IMR-90 (cell line): ENCODE measurements around the gene PGGHG. TPM values are rescaled to one million over a fixed set of nuclear protein-coding genes. Genes with fewer than 3 reads are reported as not detected.

Source experiments
- ATAC-seq: fragments of 200-7000 bp; cut with Tn5 transposase; 2 replicates; pipeline ENCODE4 v1.9.1; 2020; ENCODE audit warnings: low read depth, mild to moderate bottlenecking, moderate library complexity
- BruUV-seq: library from RNA; stranded (reverse); fragments of 400-500 nt; replicated peaks from 2 replicates; lab custom pipeline; 2021; lab: Mats Ljungman, UMichigan
- CTCF ChIA-PET: fragments of 300-600 bp; formaldehyde crosslinking; extraction: SDS; loops from one replicate; lab custom pipeline; 2021; ENCODE audit warnings: antibody characterized with exemption; lab: Yijun Ruan, JAX
- POLR2A ChIA-PET: fragments of 300-600 bp; sonication (Branson Sonifier 250); formaldehyde crosslinking; loops from one replicate; lab custom pipeline; 2022; ENCODE audit warnings: antibody characterized with exemption; ENCODE audit not compliant: unreplicated experiment; lab: Charles Lee
- DNase-seq: peaks from one replicate; pipeline ENCODE4 v3.0.0; 2013
- H2AFZ ChIP-seq: replicated peaks from 2 replicates; pipeline ENCODE3; 2013; ENCODE audit warnings: low read length, mild to moderate bottlenecking; ENCODE audit not compliant: poor library complexity
- H2AK5ac ChIP-seq: 2 replicates; pipeline ENCODE4 v1.6.1; 2013; ENCODE audit warnings: low read depth, low read length, inconsistent platforms
- H2AK9ac ChIP-seq: replicated peaks from 2 replicates; pipeline ENCODE3; 2013; ENCODE audit warnings: mild to moderate bottlenecking, low read depth, low read length, moderate library complexity; ENCODE audit not compliant: poor library complexity
- H2BK120ac ChIP-seq: 2 replicates; pipeline ENCODE4 v1.6.1; 2013; ENCODE audit warnings: low read depth, low read length, inconsistent platforms
- H2BK15ac ChIP-seq: 3 replicates; pipeline ENCODE4 v1.6.1; 2013; ENCODE audit warnings: low read depth, low read length, inconsistent platforms
- H2BK20ac ChIP-seq: 2 replicates; pipeline ENCODE4 v1.6.1; 2013; ENCODE audit warnings: low read depth, mild to moderate bottlenecking, inconsistent platforms, low read length, moderate library complexity
- H2BK5ac ChIP-seq: 2 replicates; pipeline ENCODE4 v1.6.1; 2013; ENCODE audit warnings: mild to moderate bottlenecking, low read depth, low read length, inconsistent platforms; ENCODE audit not compliant: poor library complexity, severe bottlenecking
- H3K14ac ChIP-seq: replicated peaks from 2 replicates; pipeline ENCODE4 v1.6.1; 2013; ENCODE audit warnings: low read depth, low read length, inconsistent platforms
- H3K18ac ChIP-seq: 2 replicates; pipeline ENCODE4 v1.6.1; 2013; ENCODE audit warnings: low read depth, low read length, control low read depth
- H3K23ac ChIP-seq: 2 replicates; pipeline ENCODE4 v1.6.1; 2013; ENCODE audit warnings: low read depth, low read length, inconsistent platforms
- H3K27ac ChIP-seq: 2 replicates; pipeline ENCODE4 v1.5.1; 2013; ENCODE audit warnings: mild to moderate bottlenecking, control low read depth, low read length; ENCODE audit not compliant: insufficient read depth
- H3K27me3 ChIP-seq: 2 replicates; pipeline ENCODE4 v1.6.1; 2013; ENCODE audit warnings: low read length; ENCODE audit not compliant: control insufficient read depth, insufficient read depth
- H3K36me3 ChIP-seq: 2 replicates; pipeline ENCODE4 v1.6.1; 2013; ENCODE audit warnings: low read length, mixed read lengths; ENCODE audit not compliant: control insufficient read depth, insufficient read depth
- H3K4ac ChIP-seq: 2 replicates; pipeline ENCODE4 v1.6.1; 2013; ENCODE audit warnings: low read depth, low read length, inconsistent platforms
- H3K4me1 ChIP-seq: 2 replicates; pipeline ENCODE4 v1.6.1; 2013; ENCODE audit warnings: low read length, mixed read lengths; ENCODE audit not compliant: control insufficient read depth, insufficient read depth
- H3K4me2 ChIP-seq: 2 replicates; pipeline ENCODE4 v1.6.1; 2013; ENCODE audit warnings: low read depth, mild to moderate bottlenecking, control low read depth, low read length, moderate library complexity
- H3K4me3 ChIP-seq: 2 replicates; pipeline ENCODE4 v1.5.1; 2013; ENCODE audit warnings: low read depth, mild to moderate bottlenecking, control low read depth, low read length, moderate library complexity; ENCODE audit not compliant: insufficient read depth
- H3K56ac ChIP-seq: 2 replicates; pipeline ENCODE4 v1.6.1; 2013; ENCODE audit warnings: low read length, inconsistent platforms; ENCODE audit not compliant: insufficient read depth; ENCODE audit errors: extremely low read depth
- H3K79me1 ChIP-seq, 2 experiments: 2 replicates each; pipeline ENCODE4 v1.6.1; 2013; ENCODE audit warnings: low read length in 2 of 2, inconsistent platforms in 1 of 2, low read depth in 1 of 2
- H3K9ac ChIP-seq: 2 replicates; pipeline ENCODE4 v1.6.1; 2013; ENCODE audit warnings: low read depth, low read length, control low read depth
- H3K9me1 ChIP-seq: 2 replicates; pipeline ENCODE4 v1.6.1; 2013; ENCODE audit warnings: low read length, inconsistent platforms; ENCODE audit not compliant: insufficient read depth
- H3K9me3 ChIP-seq: 2 replicates; pipeline ENCODE4 v1.6.1; 2013; ENCODE audit warnings: low read length; ENCODE audit not compliant: control insufficient read depth, insufficient read depth
- H4K20me1 ChIP-seq: 2 replicates; pipeline ENCODE4 v1.6.1; 2013; ENCODE audit warnings: low read length, inconsistent platforms; ENCODE audit not compliant: insufficient read depth
- H4K5ac ChIP-seq: 2 replicates; pipeline ENCODE4 v1.6.1; 2013; ENCODE audit warnings: mild to moderate bottlenecking, low read depth, low read length, control low read depth
- H4K8ac ChIP-seq, 2 experiments: 2 replicates each; pipeline ENCODE4 v1.6.1; 2013; ENCODE audit warnings: low read depth in 2 of 2, low read length in 2 of 2, control low read depth in 1 of 2, inconsistent platforms in 1 of 2
- H4K91ac ChIP-seq: 2 replicates; pipeline ENCODE4 v1.6.1; 2013; ENCODE audit warnings: low read depth, low read length, inconsistent platforms; ENCODE audit not compliant: insufficient read depth
- NFE2L2 ChIP-seq: fragments of 150-350 bp; IDR thresholded peaks from 2 replicates; pipeline ENCODE4 v1.6.1; 2016; ENCODE audit warnings: low read depth, mild to moderate bottlenecking, low read length
- POLR2A ChIP-seq: IDR thresholded peaks from 2 replicates; pipeline ENCODE4 v1.6.1; 2012; ENCODE audit warnings: mild to moderate bottlenecking, low read depth, low read length
- RCOR1 ChIP-seq: IDR thresholded peaks from 2 replicates; pipeline ENCODE4 v1.6.1; 2012; ENCODE audit warnings: mild to moderate bottlenecking, low read length, improper control_type of control experiment; ENCODE audit not compliant: insufficient replicate concordance
- RFX5 ChIP-seq: IDR thresholded peaks from 2 replicates; pipeline ENCODE4 v1.8.0; 2012; ENCODE audit warnings: low read depth, mild to moderate bottlenecking, low read length, moderate library complexity
- USF2 ChIP-seq: fragments of 150-350 bp; IDR thresholded peaks from 2 replicates; pipeline ENCODE4 v1.6.1; 2017; ENCODE audit warnings: mild to moderate bottlenecking, antibody characterized with exemption, low read length, low read depth
- WGBS, 2 experiments: methylation state at CpG; one replicate each; pipeline versions ENCODE4 v1.1.5 to v1.1.7; 2013; ENCODE audit warnings: missing lambda C conversion rate in 2 of 2; ENCODE audit not compliant: insufficient read length in 1 of 2; ENCODE audit errors: extremely low coverage in 2 of 2; 5-methylcytosine and 5-hydroxymethylcytosine counted together
- dilution Hi-C: fragments of 300-500 bp; cut with HindIII; formaldehyde crosslinking; loops from one replicate; pipeline ENCODE4 v1.14.3; 2018; ENCODE audit warnings: low sequenced_read_pairs; ENCODE audit not compliant: unreplicated experiment
- in situ Hi-C: fragments of 300-500 bp; cut with MboI; formaldehyde crosslinking; loops from 3 replicates; pipeline ENCODE4 v1.14.3; 2019; ENCODE audit warnings: low sequenced_read_pairs, inconsistent platforms, mixed read lengths
- intact Hi-C: fragments of 100-400 bp; cut with micrococcal nuclease; formaldehyde crosslinking; loops from 2 replicates; pipeline ENCODE4 v1.10.0; 2022
- polyA plus RNA-seq, 3 experiments: library from polyadenylated mRNA; depleted of rRNA; stranded (reverse); fragments of >200 nt; gene quantifications; 2 replicates each; pipeline ENCODE4 v1.2.3, GENCODE V29; 2012; ENCODE audit warnings: low replicate concordance in 1 of 3
- total RNA-seq: library from RNA; depleted of rRNA; stranded (reverse); fragments of >200 nt; gene quantifications from 2 replicates; pipeline ENCODE4 v1.2.3, GENCODE V29; 2012
- TF ChIP-seq, protein P1 (sequence below): conservative IDR thresholded peaks from 2 replicates; pipeline ENCODE4 v1.5.1; 2012; ENCODE audit warnings: mild to moderate bottlenecking, low read depth, low read length, improper control_type of control experiment

The PGGHG gene
- total and polyA plus RNA-seq, 2 of the 4 experiments (the other 2 are of a cell fraction) = 1.8 to 17.0 TPM

DNA sequence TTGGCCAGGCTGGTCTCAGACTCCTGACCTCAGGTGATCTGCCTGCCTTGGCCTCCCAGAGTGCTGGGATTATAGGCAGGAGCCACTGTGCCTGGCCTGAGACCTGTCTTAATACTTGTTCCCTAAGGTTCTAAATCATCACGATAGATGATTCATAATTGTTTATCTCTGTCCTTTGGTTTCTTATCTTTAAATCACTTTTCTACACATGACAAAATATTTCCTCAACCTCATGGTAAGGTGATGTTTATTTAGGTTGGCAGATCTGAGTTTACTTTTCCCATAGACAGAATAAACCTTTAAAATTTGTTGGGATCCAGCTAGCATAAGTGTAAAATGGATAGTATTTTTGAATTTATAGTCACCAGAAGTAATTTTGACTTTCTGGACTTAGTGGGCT lies 48.6 kb upstream of the PGGHG start:
- Histone ChIP-seq H4K20me1 (peaks cover 13% of the 10 kb centered on the region), H2BK5ac (no peak overlapping the region), H3K4me2 (no peak overlapping the region), H4K8ac (no peak overlapping the region), H2AK9ac (no peak overlapping the region), H4K91ac (no peak overlapping the region), H3K14ac (no peak overlapping the region), H3K4ac (no peak overlapping the region), H2AFZ (no peak overlapping the region), H3K18ac (no peak overlapping the region), H3K23ac (no peak overlapping the region), H3K4me3 (no peak overlapping the region), H3K9me3 (no peaks in the 10 kb centered on the region), H3K4me1 (no peaks in the 10 kb centered on the region; the same call in none of the 2 replicates), H3K9ac (no peak overlapping the region), H3K9me1 (0 out of 2 replicates have a peak, but pooled peaks cover 5% of the 10 kb centered on the region), H2BK15ac (no peak overlapping the region), H2BK20ac (no peak overlapping the region), H3K27ac (no peak overlapping the region), H3K36me3 (peaks cover 22% of the 10 kb centered on the region), H3K27me3 (no peaks in the 10 kb centered on the region), H2AK5ac (no peak overlapping the region), H3K79me1 (peaks cover 26 to 42% of the 10 kb centered on the region in 2 experiments), H2BK120ac (no peak overlapping the region), H4K5ac (no peak overlapping the region), H3K56ac (no peak overlapping the region)
- no peak for DNase-seq
- WGBS, 2 experiments = no CpG with 5 or more reads among the region's 1 CpG
- intact Hi-C loops (no loop called here), in situ Hi-C loops (loop anchor here (5.0 kb wide), 1 partner anchor 37 kb away; the partner anchor contains the start of gene NLRP6), dilution Hi-C loops (no loop called here)
- POLR2A ChIA-PET = no interaction called here
- TF ChIP-seq, protein P1, sequence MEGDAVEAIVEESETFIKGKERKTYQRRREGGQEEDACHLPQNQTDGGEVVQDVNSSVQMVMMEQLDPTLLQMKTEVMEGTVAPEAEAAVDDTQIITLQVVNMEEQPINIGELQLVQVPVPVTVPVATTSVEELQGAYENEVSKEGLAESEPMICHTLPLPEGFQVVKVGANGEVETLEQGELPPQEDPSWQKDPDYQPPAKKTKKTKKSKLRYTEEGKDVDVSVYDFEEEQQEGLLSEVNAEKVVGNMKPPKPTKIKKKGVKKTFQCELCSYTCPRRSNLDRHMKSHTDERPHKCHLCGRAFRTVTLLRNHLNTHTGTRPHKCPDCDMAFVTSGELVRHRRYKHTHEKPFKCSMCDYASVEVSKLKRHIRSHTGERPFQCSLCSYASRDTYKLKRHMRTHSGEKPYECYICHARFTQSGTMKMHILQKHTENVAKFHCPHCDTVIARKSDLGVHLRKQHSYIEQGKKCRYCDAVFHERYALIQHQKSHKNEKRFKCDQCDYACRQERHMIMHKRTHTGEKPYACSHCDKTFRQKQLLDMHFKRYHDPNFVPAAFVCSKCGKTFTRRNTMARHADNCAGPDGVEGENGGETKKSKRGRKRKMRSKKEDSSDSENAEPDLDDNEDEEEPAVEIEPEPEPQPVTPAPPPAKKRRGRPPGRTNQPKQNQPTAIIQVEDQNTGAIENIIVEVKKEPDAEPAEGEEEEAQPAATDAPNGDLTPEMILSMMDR = no peak
- TF ChIP-seq RCOR1 = no peak
- no peak for TF ChIP-seq USF2
- TF ChIP-seq NFE2L2 = no peak
- TF ChIP-seq RFX5 = no peak
- no peak for TF ChIP-seq POLR2A
- CTCF ChIA-PET = interaction anchor here (2.3 kb wide), 1 partner anchor 11 kb away, joined by 10 read pairs; no protein-coding TSS in a partner anchor
- no peak for ATAC-seq
- no TSS peak for BruUV-seq
